IPS DF 6.9 (cell line): ENCODE measurements around the gene NBPF6.
"Not testable (repeated sequence)": the region's sequence is repeated elsewhere in the genome, so short reads cannot be mapped to it uniquely, and the experiment has no call there.

ENCODE experiments used
- DNase-seq: peaks from one replicate; pipeline ENCODE4 v3.0.0-alpha.2; 2013; ENCODE audit warnings: low read depth, low spot score
- H3K27ac ChIP-seq: one replicate; pipeline ENCODE4 v1.5.1; 2013; ENCODE audit warnings: low read length, control low read depth
- H3K27me3 ChIP-seq: 2 replicates; pipeline ENCODE4 v1.6.1; 2013; ENCODE audit warnings: mild to moderate bottlenecking, low read length; ENCODE audit not compliant: control insufficient read depth, insufficient read depth
- H3K36me3 ChIP-seq: 2 replicates; pipeline ENCODE4 v1.6.1; 2013; ENCODE audit warnings: low read length; ENCODE audit not compliant: control insufficient read depth, insufficient read depth
- H3K4me1 ChIP-seq: 2 replicates; pipeline ENCODE4 v1.6.1; 2013; ENCODE audit warnings: low read length; ENCODE audit not compliant: control insufficient read depth, insufficient read depth
- H3K4me3 ChIP-seq: 2 replicates; pipeline ENCODE4 v1.5.1; 2013; ENCODE audit warnings: mild to moderate bottlenecking, low read length
- H3K9me3 ChIP-seq: 2 replicates; pipeline ENCODE4 v1.6.1; 2013; ENCODE audit warnings: low read length, inconsistent platforms; ENCODE audit not compliant: control insufficient read depth, insufficient read depth
- WGBS: extraction: QIAGEN DNeasy Blood & Tissue Kit; methylation state at CpG from one replicate; pipeline ENCODE4 v1.1.7; 2013; ENCODE audit warnings: mixed read lengths, missing lambda C conversion rate; ENCODE audit not compliant: insufficient read length, insufficient coverage; 5-methylcytosine and 5-hydroxymethylcytosine counted together

NBPF6 gene

GRCh38 chr1:108450043-108450442 is at the start of gene NBPF6:
Gene NBPF6 (plus strand): TSS chr1:108450343. CDS start chr1:108450602, 259 bp downstream.
- no CpG with 5 or more reads among the region's 5 CpGs for WGBS

GRCh38 chr1:108411098-108411833 is 38.9 kb upstream of the NBPF6 start:
- H3K27me3 ChIP-seq, H3K27ac ChIP-seq, H3K4me3 ChIP-seq, H3K9me3 ChIP-seq, DNase-seq, H3K36me3 ChIP-seq, H3K4me1 ChIP-seq: not testable (repeated sequence)
- WGBS = no CpG with 5 or more reads among the region's 6 CpGs

More at GRCh38 chr1:108450043-108450442, at the start of gene NBPF6:
- not testable (repeated sequence) for H3K27ac ChIP-seq, H3K4me1 ChIP-seq, H3K27me3 ChIP-seq, DNase-seq, H3K36me3 ChIP-seq, H3K4me3 ChIP-seq, H3K9me3 ChIP-seq

DNA sequence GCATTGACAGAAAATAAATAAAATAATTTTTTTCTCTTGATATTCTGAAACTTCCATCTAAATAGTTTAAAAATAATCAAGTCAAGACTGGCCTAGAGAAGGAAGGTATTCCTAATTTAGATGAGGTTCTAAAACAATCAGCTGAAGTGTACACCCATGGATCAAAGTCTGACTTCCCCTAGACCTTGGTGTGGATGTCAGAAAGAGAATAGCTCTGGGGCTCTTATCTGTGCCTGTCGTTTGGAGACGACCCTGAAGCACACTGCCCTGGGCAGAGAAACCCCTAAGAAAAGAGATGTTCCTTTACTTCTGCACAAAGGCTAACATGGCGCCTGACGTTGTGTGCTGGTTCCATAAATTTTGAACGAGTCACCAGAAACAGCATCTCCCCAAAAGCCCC is 30.0 kb upstream of the NBPF6 start:
- H3K36me3 ChIP-seq, H3K4me1 ChIP-seq, H3K9me3 ChIP-seq, H3K27ac ChIP-seq, H3K27me3 ChIP-seq, H3K4me3 ChIP-seq, DNase-seq: not testable (repeated sequence)
- no CpG with 5 or more reads among the region's 5 CpGs for WGBS

- WGBS = no CpG with 5 or more reads among the region's 61 CpGs
Measured at GRCh38 chr1:108421061-108421916, 28.9 kb upstream of the NBPF6 start.

GRCh38 chr1:108426877-108427276 is 23.3 kb upstream of the NBPF6 start:
- not testable (repeated sequence) for H3K4me1 ChIP-seq, H3K4me3 ChIP-seq, H3K36me3 ChIP-seq, H3K9me3 ChIP-seq, H3K27me3 ChIP-seq, H3K27ac ChIP-seq, DNase-seq
- WGBS = no CpG with 5 or more reads among the region's 1 CpG

More at GRCh38 chr1:108421061-108421916, 28.9 kb upstream of the NBPF6 start:
- H3K4me1 ChIP-seq, H3K36me3 ChIP-seq, H3K27me3 ChIP-seq, H3K9me3 ChIP-seq, DNase-seq, H3K27ac ChIP-seq, H3K4me3 ChIP-seq: not testable (repeated sequence)

GRCh38 chr1:108432002-108432401 is 18.1 kb upstream of the NBPF6 start:
- H3K4me1 ChIP-seq, H3K27ac ChIP-seq, DNase-seq, H3K27me3 ChIP-seq, H3K9me3 ChIP-seq, H3K4me3 ChIP-seq, H3K36me3 ChIP-seq: not testable (repeated sequence)
- WGBS = no CpG with 5 or more reads among the region's 11 CpGs

- not testable (repeated sequence) for H3K4me3 ChIP-seq, DNase-seq, H3K9me3 ChIP-seq, H3K4me1 ChIP-seq, H3K36me3 ChIP-seq, H3K27ac ChIP-seq, H3K27me3 ChIP-seq
- WGBS = no CpG with 5 or more reads among the region's 3 CpGs
Measured at GRCh38 chr1:108433404-108433803, 16.7 kb upstream of the NBPF6 start.

- H3K4me3 ChIP-seq, H3K4me1 ChIP-seq, DNase-seq, H3K36me3 ChIP-seq, H3K9me3 ChIP-seq, H3K27ac ChIP-seq, H3K27me3 ChIP-seq: not testable (repeated sequence)
Measured at GRCh38 chr1:108438536-108438935, 11.6 kb upstream of the NBPF6 start.

DNA sequence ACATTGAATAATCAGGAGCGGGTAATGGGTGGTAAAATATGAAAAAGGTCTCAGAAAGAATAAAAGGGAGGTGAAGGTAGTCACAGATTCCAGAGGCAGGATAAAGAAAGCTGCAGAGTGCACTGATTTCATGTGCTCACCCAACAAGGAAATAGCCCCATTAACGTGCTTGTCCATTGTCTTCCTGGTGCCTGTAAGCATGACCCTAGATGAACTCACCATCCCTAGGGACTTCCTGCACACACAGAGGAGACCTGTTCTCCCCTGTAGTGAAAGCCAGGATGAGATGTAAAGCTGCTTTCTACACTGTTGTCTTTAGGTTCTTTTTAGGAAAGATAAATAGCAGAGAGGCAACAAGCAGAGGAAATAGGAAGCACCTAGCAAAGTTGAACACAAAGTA is 4.4 kb downstream of the NBPF6 start:
- H3K4me1 ChIP-seq, H3K4me3 ChIP-seq, H3K27me3 ChIP-seq, DNase-seq, H3K36me3 ChIP-seq, H3K27ac ChIP-seq, H3K9me3 ChIP-seq: not testable (repeated sequence)
- WGBS = no CpG with 5 or more reads among the region's 2 CpGs

- not testable (repeated sequence) for H3K4me1 ChIP-seq, H3K4me3 ChIP-seq, H3K9me3 ChIP-seq, H3K27me3 ChIP-seq, H3K36me3 ChIP-seq, H3K27ac ChIP-seq, DNase-seq
- no CpG with 5 or more reads among the region's 2 CpGs for WGBS
Measured at GRCh38 chr1:108458661-108459060, 8.5 kb downstream of the NBPF6 start.
